T-helper 1 cell (primary cell): ENCODE results near the gene NBR1.
"Not testable (repeated sequence)": the region's sequence is repeated elsewhere in the genome, so short reads cannot be mapped to it uniquely, and the experiment has no call there.

Source experiments
- DNase-seq, 5 donors: peaks; one replicate each; pipeline ENCODE4 v3.0.0-alpha.2; 2012 to 2020

The NBR1 gene

GRCh38 chr17:43155666-43156065 is 15.3 kb upstream of the NBR1 start:
- DNase-seq = no peak

- DNase-seq = not testable (repeated sequence)
Observed at GRCh38 chr17:43159232-43159631, 11.8 kb upstream of the NBR1 start.

DNA sequence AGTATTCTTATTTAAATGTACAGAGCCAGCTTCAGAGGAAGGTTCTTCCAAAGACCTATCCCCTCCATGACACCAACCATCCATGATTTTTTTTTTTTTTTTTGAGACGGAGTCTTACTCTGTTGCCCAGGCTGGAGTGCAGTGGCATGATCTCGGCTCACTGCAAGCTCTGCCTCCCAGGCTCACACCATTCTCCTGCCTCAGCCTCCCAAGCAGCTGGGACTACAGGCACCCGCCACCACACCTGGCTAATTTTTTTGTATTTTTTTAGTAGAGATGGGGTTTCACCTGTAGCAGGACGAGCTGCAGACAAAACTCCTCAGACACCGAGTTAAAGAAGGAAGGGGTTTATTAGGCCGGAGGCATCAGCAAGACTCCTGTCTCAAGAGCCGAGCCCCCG is 11.1 kb upstream of the NBR1 start:
- DNase-seq = not testable (repeated sequence)

DNA sequence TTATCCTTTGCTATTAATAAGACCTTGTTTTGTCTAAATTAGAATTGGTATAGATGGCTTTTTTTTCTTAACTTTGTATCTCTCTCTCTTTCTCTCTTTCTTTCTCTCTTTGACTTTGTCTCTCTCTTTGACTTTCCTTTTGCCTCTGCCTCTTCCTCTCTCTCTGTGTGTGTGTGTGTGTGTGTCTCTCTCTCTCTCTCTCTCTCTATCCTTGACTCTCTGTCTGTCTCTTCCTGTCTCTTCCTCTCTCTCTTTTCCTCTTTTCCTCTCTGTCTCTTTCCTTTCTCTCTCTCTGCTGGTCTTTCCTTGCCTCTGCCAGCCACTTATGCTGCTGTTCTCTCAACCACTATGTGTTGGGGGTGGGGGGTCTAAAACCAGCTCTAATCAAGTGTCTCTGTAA is 5.0 kb upstream of the NBR1 start:
- DNase-seq = not testable (repeated sequence)

- peak in 1 of 5 donors; percentile 4 for DNase-seq
Observed at GRCh38 chr17:43169561-43170139, 1.4 kb upstream of the NBR1 start.

GRCh38 chr17:43170140-43170765 is 761 bp upstream of the NBR1 start:
- DNase-seq = peak; percentile 75 to 95 (median 85)

DNA sequence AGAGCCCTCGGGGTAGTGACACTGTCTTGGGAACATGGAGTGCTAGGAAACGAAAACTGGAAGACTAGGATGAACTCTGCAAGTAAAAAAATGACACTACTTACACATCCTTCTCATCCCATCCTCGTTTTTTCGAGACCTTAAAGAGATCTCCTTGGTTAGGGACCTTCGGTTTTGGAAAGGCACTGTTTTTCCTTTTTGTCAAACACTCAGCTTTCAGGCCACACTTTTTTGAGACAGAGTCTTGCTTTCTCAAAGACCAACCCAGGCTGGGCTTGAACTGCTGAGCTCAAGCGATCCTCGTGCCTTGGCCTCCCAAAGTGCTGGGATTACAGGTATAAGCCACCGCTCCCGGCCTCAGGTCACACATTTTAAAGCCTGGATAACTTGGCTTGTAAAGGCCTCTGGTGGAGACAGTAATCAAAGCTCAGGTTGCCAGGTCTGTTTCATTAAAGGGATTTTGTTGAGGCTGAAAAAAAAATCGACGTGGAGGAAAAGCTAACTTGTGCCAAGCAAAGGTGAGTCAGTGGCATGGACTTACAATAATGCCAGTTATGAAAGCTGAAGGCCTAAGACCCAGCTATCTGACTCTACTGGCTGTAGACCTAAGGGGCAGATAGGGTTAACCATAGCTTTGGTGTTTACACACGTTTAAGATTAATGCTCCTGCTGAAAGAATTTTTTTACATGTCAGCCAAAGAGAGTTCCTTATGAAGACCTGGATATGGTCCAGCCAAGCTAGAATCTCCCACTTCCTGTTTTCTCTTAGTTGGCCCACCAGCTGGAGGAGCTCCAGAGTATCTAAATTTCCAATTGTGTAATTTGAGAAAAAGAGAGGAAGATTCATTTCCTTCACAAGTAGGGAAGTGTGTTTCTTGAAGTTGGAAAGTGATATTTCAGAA is 823 bp downstream of the NBR1 start:
- DNase-seq = peak in 1 of 5 donors; percentile 20

DNA sequence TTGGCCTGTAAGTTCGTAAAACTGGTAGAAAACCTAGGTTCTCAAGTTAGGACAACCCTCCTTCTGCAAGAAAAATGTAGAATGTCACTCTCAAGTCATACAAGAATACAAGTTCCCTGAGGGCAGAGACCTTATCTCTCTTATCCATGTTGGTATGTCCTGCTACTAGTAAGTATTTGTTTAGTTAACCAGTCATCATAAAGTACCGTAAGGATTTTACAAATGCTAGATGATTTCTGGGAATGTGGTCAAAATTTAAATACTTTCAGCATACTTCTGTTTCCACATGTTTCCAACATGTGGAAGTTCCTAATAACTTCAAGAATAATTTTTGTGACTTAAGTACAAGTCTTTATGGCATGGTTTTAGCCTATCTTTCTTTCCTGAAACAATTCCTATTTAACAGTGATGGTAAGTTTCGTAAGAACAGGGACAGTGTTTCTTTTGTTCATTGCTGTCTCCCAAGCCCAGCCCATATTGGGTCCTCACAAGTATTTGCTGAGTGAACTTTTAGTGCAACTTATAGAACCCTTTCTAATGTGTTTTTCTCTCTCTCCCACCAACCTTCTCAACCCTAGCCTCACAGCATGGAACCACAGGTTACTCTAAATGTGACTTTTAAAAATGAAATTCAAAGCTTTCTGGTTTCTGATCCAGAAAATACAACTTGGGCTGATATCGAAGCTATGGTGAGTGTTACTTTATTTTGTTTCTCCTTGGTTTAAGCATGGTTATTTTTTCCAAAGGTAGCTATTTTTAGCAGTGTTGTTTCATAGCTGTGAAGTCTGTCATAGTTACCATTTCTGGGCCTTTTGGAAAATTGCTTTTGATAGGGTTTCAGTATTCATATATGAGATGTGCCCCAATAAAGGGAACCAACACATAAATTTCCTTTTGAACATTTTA is 4.5 kb downstream of the NBR1 start:
- no peak for DNase-seq

DNA sequence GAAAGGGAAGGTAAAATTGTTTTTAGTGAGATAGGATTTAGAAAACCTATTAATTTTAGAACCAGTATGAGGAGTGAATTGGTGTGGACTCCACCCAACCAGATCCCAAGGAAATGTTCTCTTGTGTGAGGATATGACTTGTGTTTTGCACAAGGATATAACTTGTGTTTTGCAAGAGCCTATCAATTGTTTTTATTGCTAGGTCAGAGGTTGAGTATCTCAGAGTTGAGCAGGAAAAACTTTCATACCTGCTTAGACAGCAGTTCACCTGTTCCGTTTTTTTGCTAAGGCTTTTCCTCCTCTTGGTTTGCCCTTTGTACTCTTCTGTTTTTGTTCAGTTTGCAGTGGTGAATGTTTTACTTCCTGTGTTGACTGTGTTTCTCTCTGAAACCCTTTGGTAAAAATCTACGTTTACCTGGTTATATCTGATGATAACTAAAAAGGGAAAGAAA is 5.1 kb downstream of the NBR1 start:
- DNase-seq = no peak

DNA sequence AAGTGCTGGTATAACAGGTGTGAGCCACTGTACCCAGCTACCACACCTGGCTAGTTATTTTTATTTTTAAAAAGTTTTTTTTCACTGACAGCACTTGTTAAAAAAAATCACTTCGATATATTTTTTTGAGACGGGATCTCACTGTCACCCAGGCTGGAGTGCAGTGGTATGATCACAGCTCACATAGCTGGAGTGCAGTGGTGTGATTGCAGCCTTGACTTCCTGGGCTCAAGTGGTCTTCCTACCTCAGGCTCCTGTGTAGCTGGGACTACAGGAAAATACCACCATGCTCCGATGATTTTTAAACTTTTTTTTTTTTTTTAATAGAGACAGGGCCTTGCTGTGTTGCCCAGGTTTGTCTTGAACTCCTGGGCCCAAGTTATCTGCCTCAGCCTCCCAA is 12.9 kb downstream of the NBR1 start:
- DNase-seq = no peak

DNA sequence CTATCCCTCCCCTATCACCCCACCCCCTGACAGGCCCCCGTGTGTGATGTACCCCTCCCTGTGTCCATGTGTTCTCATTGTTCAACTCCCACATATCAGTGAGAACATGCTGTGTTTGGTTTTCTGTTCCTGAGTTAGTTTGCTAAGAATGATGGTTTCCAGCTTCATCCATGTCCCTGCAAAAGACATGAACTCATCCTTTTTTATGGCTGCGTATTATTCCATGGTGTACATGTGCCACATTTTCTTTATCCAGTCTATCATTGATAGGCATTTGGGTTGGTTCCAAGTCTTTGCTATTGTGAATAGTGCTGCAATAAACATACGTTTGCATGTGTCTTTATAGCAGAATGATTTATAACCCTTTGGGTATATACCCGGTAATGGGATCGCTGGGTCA is 15.6 kb downstream of the NBR1 start:
- DNase-seq = not testable (repeated sequence)

- DNase-seq = no peak
Observed at GRCh38 chr17:43193251-43193650, 22.2 kb downstream of the NBR1 start.

GRCh38 chr17:43199633-43200032 is 28.6 kb downstream of the NBR1 start:
- no peak for DNase-seq

DNA sequence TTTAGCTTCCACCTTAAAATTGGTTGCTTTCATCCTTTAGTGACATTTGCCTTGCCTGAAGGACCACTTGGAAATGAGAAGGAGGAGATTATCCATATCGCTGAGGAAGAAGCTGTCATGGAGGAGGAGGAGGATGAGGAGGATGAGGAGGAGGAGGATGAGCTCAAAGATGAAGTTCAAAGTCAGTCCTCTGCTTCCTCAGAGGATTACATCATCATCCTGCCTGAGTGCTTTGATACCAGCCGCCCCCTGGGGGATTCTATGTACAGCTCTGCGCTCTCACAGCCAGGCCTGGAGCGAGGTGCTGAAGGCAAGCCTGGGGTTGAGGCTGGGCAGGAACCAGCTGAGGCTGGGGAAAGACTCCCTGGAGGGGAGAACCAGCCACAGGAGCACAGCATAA is 29.1 kb downstream of the NBR1 start:
- no peak for DNase-seq

DNA sequence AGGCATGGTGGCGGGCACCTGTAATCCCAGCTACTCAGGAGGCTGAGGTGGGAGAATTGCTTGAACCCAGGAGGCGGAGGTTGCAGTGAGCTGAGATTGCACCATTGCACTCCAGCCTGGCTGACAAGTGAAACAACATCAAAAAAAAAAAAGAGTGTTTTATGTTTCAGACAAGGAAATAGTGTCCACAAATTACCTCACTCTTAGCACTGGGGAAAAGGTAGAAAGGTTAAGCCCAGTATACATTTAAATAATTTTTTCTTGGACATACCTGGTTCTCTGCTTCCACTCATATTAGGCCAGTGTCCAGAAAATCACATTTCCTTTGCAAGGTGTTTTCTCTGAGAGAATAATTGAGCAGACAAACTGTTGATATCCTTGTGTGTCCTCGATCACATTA is 32.0 kb downstream of the NBR1 start:
- DNase-seq = not testable (repeated sequence)

DNA sequence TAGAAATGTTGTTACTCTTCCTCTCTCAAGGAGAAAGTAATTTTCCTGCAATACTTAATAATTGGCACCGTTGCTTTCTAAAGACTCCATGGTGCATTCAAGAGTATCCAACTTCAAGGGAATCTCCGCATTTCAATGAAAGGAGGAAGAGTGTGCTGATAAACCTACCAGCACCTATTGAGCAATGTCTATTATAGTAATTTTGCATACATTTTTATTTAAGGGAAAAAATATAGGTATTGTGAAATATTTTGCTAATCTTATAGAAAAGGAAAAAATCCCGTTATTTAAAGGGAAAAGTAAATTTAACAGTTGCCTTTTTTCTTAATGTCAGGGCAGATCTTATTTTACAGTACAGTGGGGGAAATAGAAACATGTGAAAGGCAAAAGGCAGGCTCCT is 39.6 kb downstream of the NBR1 start:
- DNase-seq = no peak

- DNase-seq = no peak
Observed at GRCh38 chr17:43211123-43211479, 40.1 kb downstream of the NBR1 start.

DNA sequence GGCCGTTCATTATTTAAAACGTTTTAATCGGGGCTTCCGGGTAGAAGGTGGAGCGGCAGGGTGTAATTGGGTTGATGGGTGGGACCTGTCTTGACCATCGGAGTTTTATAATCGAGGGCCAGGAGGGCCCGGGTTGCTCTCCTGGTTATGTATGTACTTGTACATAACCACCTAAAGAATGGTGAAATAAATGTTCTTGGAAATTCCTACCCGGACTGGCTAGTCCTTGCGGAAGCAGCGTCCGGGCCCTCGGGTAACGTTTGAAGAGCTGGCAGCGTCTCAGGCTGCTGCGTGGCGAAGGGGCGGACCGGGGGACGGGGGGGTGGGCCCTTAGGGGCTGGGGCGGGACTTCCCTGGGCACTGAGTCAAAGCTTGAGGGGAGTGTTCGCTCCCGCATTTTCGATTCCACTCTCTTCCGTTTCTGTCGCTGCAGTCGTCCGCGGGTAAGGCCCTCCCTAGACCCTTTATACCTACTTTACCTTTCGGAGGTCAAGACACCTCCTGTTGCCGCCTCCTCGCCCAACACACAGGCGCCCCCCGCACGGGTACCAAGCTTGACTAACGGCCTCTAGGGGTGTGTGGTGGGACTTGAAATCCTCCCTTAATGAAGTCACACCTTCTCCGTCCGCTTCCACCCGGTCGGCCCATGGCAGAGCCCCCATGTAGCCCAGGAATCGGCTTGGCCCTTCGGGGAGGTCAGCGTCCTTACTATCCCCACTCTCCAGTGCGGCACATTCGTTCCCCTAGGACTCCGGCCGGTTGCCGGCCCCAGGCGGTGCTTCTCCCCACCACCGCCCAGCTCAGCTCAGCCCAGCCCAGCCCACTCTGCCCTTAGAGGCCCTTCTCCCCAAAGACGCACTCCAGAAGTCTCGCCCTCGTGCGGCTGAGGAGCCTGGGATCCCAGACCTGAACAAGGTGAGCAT is 40.7 kb downstream of the NBR1 start, which contains the start of gene TMEM106A:
Gene TMEM106A, plus strand, starts transcription at position 396 of the 923 bp plus-strand sequence. CDS start 1,167 bp downstream, outside the sequence.
- DNase-seq = peak; percentile 48 to 84 (median 65)

DNA sequence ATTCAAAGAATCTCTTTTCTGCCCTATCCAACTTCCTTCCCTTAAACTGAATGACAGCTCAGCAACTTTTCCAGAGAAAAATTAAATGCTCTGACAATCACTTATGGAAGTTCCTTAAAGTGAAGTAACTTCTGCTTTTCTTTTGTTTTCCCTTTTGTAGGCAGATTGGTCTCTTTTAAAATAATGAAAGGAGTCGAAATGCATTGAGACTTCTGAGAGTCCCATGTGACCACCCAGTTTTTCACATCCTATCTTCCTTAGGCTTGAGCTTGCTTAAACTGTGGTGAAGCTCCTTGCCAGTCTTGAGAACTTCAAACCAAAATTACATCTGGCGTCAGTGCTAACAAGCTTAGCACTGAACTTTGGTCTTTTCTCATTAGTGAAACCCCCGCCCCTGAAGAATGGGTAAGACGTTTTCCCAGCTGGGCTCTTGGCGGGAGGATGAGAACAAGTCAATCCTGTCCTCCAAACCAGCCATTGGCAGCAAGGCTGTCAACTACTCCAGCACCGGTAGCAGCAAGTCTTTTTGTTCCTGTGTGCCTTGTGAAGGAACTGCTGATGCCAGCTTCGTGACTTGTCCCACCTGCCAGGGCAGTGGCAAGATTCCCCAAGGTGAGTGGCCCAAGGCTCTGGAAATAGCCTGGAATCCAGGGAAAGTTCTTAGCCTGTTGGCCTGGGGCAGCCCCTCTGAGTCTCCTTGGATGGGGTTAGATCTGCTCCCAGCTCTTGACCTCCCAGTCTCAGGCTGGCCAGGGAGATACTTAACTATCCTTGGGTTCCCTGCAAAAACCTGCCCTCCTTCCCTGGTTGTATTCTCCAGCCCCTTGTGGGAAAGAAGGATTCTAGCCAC is 41.9 kb downstream of the NBR1 start:
- no peak for DNase-seq

- no peak for DNase-seq
Observed at GRCh38 chr17:43213545-43213944, 42.5 kb downstream of the NBR1 start.
